SIG-M5 treated with dmso at 0.1 percent for 504 hours (cell line): ENCODE measurements around the gene ANKRD13A.
A peak's percentile ranks its signal among the peaks of the same experiment; 100 is the strongest.
"Not testable (repeated sequence)": the region's sequence is repeated elsewhere in the genome, so short reads cannot be mapped to it uniquely, and the experiment has no call there.

Experiments used
- DNase-seq: peaks from one replicate; lab custom pipeline; 2025; ENCODE audit not compliant: unreplicated experiment; lab: John Stamatoyannopoulos, UW

Gene ANKRD13A

DNA sequence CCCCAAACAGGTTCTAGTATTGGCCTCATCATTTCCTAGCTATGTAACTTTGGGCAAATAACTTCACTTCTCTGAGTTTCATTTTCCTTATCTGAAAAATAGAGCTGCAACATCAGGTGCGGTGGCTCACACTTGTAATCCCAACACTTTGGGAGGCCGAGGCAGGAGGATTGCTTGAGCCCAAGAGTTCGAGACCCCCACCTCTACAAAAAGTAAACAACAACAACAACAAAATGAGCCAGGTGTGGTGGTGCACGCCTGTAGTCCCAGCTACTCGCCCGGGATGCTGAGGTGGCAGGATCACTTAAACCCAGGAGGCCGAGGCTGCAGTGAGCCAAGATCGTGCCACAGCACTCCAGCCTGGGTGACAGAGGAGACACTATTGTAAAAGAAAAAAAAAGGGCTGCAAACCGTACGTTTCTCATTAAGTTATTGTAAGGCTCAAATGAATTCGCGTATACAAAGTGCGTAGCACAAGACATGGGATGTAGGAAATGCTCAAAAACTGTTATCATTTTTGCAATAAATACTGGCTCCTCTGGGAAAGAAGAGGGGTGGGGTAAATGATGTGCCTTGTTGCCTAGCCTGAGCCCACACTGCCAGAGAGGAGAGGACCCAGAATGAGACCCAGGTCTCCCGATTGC lies 48.2 kb downstream of the ANKRD13A start:
- no peak for DNase-seq

DNA sequence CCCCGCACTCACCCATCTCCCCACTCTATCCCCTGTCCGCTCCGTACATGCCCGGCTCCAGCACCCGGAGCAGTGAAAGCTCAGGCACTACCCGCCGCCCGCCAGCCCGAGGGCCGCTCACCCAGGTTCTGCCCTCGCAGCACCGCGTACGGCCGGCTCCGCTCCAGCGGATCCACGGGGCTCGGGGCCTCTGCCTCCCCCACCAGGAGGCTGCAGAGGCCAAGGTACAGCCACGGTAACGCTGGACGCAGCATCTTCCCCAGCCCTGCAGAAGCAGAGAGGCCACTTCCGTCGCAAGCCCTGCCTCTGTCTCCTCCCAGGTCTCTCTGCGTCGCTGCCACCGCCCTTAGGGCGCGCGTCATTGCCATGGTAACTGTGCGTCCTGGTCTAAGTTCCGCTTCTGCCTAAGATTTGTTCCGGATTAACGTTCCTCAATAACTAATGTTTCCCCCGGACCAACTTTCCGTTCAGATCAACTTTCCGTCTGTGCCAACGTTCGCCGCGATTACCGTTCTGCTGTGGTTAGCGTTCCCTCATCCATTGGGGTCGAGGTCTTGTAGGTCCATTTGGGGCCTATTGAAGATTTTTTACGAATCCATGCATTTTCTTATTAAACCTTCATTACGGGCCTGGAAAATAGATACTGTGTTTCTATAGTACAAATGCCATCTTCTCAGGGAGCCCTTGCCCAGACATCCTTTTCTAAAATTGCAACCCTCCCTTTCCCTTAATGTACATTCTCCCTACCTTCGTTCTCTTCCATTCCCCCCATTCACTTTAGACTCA lies 49.2 kb downstream of the ANKRD13A start, which contains the start of gene C12orf76:
Gene C12orf76, minus strand, starts transcription at position 281 of the 786 bp plus-strand sequence. Its CDS starts 27 bp downstream, at position 254.
- peak; percentile 99 for DNase-seq

DNA sequence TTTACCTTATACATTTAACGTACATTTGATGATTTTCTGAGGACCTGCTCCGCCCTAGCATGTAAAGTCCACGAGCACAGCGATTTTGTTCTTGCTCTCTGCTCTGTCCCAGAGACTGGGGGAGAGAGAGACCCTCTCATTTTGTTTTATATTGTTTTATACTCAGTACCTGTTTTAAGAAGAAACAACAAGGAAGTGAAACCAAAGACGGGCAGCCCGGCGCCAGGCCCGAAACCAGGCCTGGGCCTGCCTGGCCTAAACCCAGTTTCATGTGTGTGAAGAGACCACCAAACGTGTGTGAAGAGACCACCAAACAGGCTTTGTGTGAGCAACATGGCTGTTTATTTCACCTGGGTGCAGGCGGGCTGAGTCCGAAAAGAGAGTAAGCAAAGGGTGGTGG lies 49.8 kb downstream of the ANKRD13A start:
- DNase-seq, result not testable (repeated sequence)

DNA sequence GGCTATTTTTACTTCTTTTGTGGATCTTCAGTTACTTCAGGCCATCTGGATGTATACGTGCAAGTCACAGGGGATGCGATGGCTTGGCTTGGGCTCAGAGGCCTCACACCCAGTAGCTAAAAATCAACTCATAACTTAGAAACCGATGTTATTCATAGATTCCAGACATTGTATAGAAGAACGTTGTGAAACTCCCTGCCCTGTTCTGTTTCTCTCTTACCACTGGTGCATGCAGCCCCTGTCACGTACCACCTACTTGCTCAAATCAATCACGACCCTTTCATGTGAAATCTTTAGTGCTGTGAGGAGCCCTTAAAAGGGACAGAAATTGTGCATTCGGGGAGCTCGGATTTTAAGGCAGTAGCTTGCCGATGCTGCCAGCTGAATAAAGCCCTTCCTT lies 50.4 kb downstream of the ANKRD13A start:
- DNase-seq, result not testable (repeated sequence)

DNA sequence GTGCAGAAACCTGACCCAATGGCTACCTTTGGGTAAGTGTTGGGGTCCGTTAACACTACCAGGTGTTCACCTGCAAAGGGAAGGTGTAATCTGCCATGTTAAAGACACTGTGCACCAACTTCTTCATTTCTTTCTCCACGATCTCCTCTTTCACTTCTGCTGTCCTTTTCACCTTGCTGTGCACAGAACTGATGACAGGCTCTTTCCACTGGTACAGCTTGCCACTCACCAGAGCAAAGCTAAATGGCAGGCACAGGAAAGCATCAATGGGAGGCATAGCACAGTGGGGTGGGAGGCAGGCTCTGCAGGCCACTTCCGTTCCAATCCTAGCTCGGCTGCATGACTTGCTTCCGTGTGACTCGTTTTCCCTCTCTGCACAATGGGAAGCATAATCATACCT lies 51.7 kb downstream of the ANKRD13A start:
- DNase-seq, result peak; percentile 14

DNA sequence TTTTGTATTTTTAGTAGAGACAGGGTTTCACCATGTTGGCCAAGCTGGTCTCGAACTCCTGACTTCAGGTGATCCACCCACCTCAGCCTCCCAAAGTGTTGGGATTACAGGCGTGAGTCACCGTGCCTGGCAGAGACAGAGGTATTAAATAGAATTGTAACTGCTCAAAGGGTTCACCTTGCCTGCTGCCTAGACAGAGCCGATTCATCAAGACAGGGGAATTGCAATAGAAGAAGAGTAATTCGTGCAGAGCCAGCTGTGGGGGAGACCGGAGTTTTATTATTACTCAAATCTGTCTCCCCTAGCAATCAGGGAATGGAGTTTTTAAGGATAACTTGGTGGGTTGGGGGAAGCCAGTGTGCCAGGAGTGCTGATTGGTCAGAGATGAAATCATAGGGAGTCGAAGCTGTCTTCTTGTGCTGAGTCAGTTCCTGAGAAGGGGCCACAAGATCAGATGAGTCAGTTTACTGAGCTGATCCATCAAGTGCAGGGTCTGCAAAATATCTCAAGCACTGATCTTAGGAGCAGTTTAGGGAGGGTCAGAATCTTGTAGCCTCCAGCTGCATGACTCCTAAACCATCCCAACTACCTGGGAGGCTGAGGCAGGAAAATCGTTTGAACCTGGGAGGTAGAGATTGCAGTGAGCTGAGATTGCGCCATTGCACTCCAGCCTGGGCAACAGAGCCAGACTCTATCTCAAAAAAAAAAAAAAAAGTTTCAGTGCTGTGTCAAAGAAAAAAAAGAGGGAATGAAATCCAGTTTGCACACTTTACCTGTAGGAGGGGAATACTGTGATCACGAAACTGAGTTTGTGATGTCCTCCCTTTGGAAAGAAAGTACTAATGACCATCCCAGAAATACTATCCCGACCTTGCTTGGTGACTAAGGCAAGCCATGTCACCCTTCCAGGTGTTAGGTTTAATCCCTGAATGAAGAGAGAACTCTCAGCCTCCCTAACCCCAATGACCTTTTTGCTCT lies 56.4 kb downstream of the ANKRD13A start:
- peak; percentile 58 for DNase-seq

DNA sequence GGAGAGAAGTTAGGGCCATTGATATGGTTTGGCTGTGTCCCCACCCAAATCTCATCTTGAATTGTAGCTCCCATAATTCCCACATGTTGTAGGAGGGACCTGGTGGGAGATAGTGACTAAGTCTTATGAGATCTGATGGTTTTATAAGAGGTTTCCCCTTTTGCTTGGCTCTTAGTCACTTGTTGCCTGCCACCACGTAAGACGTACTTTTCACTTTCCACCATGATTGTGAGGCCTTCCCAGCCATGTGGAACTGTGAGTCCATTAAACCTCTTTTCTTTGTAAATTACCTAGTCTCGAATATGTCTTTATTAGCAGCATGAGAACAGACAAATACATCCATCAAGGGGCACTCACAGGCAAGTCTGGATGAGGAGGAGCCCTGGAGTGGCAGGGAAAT lies 57.4 kb downstream of the ANKRD13A start:
- DNase-seq, result not testable (repeated sequence)

DNA sequence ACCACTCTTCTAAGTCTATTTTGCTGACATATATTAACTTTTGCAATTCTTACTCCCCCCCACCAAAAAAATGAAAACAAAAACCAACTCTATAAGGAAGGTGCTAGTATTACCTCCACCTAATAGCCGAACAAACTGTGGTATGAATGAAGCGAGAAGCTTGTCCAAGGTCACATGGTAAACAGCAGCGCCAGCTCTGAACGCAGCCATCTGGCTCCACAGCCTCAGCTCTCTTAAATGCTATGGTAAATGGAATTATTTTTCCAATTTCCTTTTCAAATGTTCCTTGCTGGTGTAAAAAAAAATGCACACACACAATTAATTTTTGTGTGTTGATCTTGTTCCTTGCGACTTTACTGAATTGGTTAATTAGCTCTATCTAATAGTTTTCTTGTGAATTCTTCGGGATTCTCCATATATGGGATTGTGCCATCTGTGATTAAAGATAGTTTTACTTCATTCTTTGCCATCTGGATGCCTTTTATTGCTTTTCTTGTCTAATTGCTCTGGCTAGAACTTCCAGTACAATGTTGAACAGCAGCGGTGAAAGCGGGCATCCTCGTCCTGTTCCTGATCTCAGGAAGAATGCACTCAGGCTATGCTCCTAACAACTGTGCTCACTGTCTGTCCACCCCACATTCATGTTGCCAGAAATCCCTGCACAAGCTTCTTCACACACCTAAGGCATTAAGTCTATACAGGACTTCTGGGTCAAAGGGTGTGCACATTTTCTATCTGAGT lies 59.8 kb downstream of the ANKRD13A start:
- DNase-seq, result no peak

DNA sequence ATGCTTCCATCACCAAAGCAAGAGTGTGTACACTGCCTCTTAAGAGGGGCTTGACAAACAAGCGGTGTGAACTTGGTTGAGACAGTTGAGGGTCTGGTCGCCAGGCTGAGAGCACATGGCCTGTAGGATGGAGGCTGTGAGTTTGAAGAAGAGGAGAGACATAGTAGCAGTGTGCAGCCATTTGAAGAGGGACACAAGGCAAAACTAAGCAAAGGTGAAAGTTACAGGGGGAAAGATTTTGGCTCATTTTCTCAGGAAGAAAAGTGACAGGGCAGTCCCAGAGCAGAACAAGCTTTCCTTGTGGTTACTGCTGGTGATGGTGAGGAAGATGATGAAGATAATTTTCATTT lies 60.4 kb downstream of the ANKRD13A start:
- DNase-seq, result no peak

DNA sequence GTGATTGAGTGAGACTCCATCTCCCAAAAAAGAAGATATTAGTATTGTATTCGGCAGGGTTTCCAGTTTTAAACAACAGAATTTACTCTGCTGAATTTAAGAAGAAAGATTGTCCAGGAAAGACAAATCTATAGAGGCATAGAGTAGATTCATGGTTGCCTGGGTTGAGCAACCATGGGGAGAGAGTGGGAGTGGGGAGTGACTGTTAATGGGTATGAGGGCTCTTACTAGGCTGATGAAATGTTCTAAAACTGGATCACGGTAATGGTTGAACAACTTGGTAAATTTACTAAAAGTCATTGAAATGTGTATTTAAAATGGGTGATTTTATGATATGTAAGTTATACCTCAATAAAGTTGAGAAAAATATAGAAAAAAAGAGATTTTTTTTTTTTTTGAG lies 63.0 kb downstream of the ANKRD13A start:
- DNase-seq, result peak; percentile 7

DNA sequence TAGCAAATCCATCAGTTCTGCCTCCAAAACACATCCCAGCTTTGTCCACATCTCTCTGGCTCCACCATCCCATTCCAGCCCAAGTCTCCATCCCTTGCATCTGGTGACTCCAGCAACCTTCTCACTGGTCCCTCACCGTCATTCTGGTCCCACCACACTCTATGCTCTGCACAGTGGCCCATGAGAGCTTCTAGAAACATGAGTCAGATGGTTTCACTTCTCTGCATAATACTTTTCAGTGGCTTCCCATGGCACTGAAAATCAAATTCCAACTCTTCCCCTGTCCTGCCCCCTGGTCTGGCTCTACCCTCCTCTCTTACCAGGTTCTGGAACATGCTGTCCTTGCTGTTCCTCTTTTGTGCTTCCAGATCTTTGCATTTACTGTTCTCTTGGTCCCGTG lies 66.3 kb downstream of the ANKRD13A start:
- DNase-seq, result peak; percentile 21

DNA sequence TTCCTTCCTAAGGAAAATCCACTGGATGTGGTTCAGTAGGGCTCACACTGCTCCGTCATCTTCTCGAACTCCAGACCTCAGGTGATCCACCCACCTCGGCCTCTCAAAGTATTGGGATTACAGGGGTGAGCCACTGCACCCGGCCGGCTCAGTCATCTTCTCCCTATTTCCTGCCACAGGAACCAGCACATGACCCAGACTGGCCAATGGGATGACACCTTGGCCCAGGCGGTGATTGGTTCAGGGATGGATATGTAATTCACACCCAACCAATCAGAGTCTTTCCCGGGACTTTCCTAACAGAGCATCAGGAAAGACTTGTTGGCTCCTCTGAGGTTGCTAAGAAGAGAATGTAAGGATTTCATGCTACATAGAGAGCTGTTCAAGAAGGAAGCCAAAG lies 68.3 kb downstream of the ANKRD13A start:
- no peak for DNase-seq

DNA sequence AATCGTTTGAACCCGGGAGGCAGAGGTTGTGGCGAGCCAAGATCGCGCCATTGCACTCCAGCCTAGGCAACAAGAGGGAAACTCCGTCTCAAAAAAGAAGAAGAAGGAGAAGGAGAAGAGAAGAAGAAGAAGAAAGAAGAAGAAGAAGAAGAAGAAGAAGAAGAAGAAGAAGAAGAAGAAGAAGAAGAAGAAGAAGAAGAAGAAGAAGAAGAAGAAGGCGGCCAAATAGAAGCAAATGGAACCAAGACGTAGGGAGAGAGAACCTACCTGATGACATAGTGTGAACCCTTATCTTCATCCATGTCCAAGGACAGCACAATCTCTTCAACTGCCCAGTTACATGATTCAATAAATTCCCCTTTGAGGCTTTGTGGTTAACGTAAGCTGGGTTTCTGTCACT lies 68.9 kb downstream of the ANKRD13A start:
- not testable (repeated sequence) for DNase-seq

DNA sequence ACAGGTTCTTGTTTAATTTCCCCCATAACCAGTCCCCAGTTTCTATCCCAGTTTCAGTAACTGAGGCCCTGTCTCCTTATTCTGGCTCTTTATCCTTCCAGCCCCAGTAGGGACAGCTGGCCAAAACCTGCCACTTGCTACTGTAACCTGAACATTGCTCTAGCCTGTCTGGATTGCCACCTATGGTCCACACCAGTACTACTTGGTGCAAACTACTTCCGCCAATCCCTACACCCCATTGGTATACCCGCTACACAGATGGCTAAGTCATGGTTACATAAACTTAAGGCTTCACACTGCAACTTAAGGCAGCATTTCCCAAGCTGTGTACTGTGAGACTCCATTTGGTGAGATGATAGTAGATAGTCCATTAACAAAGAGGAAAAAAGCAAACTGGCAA lies 69.4 kb downstream of the ANKRD13A start:
- DNase-seq, result no peak

DNA sequence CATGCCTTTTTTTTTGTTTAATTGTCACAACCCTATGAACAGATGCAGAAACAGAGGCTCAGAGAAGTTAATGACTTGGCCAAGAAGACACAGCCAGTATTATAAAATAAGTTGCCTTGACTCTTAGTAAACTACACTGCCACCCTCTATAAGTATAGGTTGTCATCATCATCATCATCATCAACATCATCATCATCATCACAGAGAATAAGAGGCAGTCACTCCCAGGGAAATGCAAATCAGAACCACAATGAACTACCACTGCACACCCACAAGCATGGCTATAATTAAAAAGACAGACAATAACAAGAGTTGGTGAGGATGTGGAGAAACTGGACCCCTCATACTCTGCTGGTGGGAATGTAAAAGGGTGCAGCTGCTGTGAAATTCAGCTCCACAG lies 72.3 kb downstream of the ANKRD13A start:
- DNase-seq, result no peak

DNA sequence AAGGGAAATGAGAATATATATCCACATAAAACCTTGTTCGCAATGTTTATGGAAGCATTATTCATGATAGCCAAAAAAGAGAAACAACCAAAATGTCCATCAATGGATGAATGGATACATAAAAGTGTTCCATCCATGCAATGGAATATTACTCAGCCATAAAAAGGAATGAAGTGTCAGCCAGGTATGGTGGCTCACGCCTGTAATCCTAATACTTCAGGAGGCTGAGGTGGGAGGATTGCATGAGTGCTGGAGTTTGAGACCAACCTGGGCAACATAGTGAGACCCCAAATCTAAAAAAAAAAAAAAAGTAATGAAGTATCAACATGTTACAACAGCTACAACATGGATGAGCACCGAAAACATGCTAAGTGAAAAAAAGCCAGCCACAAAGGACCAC lies 72.7 kb downstream of the ANKRD13A start:
- DNase-seq, result no peak

DNA sequence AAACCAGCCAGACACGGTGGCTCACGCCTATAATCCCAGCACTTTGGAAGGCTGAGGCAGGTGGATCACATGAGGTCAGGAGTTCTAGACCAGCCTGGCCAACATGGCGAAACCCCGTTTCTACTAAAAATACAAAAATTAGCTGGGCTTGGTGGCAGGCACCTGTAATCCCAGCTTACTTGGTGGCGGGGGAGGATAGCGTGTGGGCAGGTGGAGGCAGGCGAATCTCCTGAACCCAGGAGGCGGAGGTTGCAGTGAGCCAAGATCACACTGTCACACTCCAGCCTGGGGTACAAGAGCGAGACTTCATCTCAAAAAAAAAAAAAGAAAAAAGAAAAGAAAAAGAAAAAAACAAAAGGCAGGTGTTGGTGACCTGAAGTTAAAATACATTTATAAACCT lies 73.4 kb downstream of the ANKRD13A start:
- not testable (repeated sequence) for DNase-seq

DNA sequence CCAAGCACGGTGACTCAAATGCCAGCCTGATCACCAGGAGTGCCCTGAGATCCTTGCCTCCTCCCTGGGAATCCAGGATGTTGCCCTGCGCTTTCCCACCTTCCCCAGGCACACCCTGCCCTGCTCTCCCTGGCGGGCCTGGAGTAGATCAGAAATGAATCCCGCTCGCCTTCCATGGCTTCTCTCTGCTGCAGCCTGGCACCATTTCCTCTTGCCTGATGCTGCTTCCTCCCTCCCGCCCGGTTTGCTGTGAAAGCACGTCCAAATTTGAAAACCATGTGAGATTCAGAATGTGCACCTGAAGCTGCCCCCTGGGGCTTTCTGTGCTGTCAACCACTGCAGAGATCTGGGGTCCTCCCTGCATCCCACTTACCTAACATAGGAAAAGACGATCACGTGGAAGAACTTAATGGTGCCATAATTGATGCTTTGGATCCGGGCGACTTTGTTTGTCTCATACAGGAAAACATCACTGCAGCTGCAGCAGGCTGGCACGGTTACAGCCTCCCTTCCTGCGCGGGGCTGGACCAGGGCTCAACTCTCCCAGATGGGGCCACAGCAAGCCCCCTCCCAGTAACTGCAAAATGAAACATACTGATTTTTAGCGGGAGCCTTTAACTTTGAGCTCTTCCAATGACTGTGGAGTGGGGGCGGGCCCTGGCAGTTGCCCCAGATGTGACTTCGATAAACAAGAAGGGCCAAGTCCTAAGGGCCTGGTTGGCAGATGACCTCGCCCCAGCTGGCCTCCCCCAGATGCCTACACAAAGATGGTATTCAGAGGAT lies 74.0 kb downstream of the ANKRD13A start:
- no peak for DNase-seq

DNA sequence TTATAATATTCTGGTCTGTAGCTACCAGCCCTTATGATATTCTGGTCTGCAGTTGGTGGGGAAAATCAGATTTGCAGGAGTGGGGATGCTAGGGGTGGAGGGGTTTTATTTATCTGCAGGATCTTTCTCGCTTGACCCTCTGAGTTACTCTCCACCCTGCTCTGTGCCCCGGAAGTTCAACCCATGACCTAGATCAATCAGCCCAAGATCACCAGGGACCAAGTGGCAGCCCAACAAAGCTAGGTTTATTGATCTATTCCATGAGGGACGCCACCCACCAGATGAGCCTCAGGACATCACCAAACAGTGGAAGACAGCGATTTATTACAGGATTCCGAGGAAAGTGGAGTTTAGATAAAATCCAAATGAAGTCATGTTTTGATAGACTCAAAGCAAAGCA lies 74.9 kb downstream of the ANKRD13A start:
- DNase-seq, result no peak

DNA sequence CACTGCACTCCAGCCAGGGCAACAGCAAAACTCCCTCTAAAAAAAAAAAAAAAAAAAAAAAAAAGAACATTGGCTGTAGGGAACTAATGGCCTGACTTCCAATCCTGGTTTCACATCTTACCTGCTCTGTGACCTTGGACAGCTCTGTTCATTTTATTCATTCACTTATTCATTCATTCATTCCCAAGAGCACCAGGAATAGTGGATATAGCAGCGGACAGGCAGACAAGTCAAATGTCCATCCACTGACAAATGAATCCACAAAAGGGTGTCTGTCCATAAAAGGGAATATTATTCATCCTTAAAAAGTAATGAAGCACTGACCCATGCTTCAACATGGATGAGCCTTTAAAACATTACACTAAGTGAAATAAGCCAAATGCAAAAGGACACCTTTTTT lies 76.7 kb downstream of the ANKRD13A start:
- DNase-seq, result no peak
